ENCODE measurements around the gene XCR1. TPM values are rescaled to one million over a fixed set of nuclear protein-coding genes. Genes with fewer than 3 reads are reported as not detected.

Gene XCR1
- total RNA-seq (4.2 TPM), polyA plus RNA-seq (5.7 TPM)
- long read RNA-seq, donor 1, result 0 reads
- long read RNA-seq, donor 2, full-length matches to known transcripts, result 4 of 4 reads
- long read RNA-seq, donor 2, partial matches to known transcripts, result 0 of 4 reads
- long read RNA-seq, donor 2, other reads (novel, unspliced or antisense), result 0 of 4 reads
- long read RNA-seq, donor 3, full-length matches to known transcripts, result 3 of 3 reads
- long read RNA-seq, donor 3, partial matches to known transcripts, result 0 of 3 reads
- long read RNA-seq, donor 3, other reads (novel, unspliced or antisense), result 0 of 3 reads
- long read RNA-seq, donor 4, full-length matches to known transcripts, result 1 of 1 reads
- long read RNA-seq, donor 4, partial matches to known transcripts, result 0 of 1 reads
- long read RNA-seq, donor 4, other reads (novel, unspliced or antisense), result 0 of 1 reads
- long read RNA-seq, donor 5, full-length matches to known transcripts, result 6 of 6 reads
- long read RNA-seq, donor 5, partial matches to known transcripts, result 0 of 6 reads
- long read RNA-seq, donor 5, other reads (novel, unspliced or antisense), result 0 of 6 reads
- long read RNA-seq, donor 6, result 0 reads
- long read RNA-seq, donor 7, full-length matches to known transcripts, result 3 of 3 reads
- long read RNA-seq, donor 7, partial matches to known transcripts, result 0 of 3 reads
- long read RNA-seq, donor 7, other reads (novel, unspliced or antisense), result 0 of 3 reads
- long read RNA-seq, donor 8, full-length matches to known transcripts, result 2 of 2 reads
- long read RNA-seq, donor 8, partial matches to known transcripts, result 0 of 2 reads
- long read RNA-seq, donor 8, other reads (novel, unspliced or antisense), result 0 of 2 reads
- long read RNA-seq, donor 9, result 0 reads
- long read RNA-seq, donor 10, result 0 reads

DNA sequence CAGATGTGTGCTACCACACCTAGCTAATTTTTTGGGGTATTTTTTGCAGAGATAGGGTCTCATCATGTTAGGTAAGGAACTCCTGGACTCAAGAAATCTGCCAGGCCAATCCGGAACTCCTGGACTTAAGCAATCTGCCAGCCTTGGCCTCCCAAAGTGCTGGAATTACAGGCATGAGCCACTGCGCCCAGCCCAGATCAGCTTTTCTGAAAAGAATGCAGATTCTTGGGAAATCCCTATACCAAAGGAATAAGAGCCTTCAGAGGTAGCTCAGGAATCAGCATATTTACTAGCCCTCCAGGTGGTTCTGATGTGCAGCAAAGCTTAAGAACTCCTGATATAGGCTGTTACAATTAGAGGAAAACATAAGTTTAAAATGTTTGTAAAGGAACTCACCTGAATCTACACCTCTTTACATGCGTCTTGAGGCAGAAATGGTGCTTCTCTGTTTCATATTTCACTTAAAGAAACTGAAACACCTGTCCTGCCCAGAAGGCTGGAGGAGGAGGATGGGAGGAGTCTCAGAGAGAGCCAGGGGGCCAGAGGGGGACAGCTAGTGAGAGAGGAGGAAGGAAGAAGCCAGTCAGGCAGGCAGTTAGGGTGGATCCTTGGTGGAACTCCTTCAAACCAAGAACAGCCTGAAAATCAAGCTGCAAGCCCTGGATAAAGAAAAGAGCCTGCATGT, at the start of gene XCR1:
XCR1 (minus strand) TSS at position 463 of the 685 bp plus-strand sequence. CDS start 5,536 bp downstream, outside the sequence.
- Histone ChIP-seq H3K4me3 (ENCODE audit: low read length in 2 of 2) (no peak within 1 kb of the TSS), H3K9me3 (ENCODE audit: control insufficient read depth in 2 of 2, insufficient read depth in 1 of 2, low read length in 1 of 2) (peaks cover 4 to 36% of the 10 kb centered on the region in 2 donors), H3K4me1 (ENCODE audit: control insufficient read depth in 2 of 2, insufficient read depth in 2 of 2, low read length in 2 of 2) (no peaks in the 10 kb centered on the region), H3K27ac (ENCODE audit: low read depth in 1 of 2, low read length in 1 of 2) (no peak within 1 kb of the TSS), H3K27me3 (ENCODE audit: control insufficient read depth in 2 of 2, insufficient read depth in 1 of 2, low read length in 1 of 2) (no peaks in the 10 kb centered on the region), H3K36me3 (ENCODE audit: control insufficient read depth in 2 of 2, insufficient read depth in 2 of 2, low read length in 1 of 2) (no peaks in the 10 kb centered on the region)
- WGBS, result 97% methylated on average over 3 of the region's 3 CpGs
- no peak for DNase-seq (ENCODE audit: low read depth in 6 of 9, low spot score in 9 of 9)

- Histone ChIP-seq H3K4me1 (ENCODE audit: control insufficient read depth in 2 of 2, insufficient read depth in 2 of 2, low read length in 2 of 2) (peaks cover 3 to 15% of the 10 kb centered on the region in 2 donors), H3K36me3 (ENCODE audit: control insufficient read depth in 2 of 2, insufficient read depth in 2 of 2, low read length in 1 of 2) (no peaks in the 10 kb centered on the region), H3K27ac (ENCODE audit: low read depth in 1 of 2, low read length in 1 of 2) (no peak overlapping the region), H3K27me3 (ENCODE audit: control insufficient read depth in 2 of 2, insufficient read depth in 1 of 2, low read length in 1 of 2) (no peaks in the 10 kb centered on the region), H3K9me3 (ENCODE audit: control insufficient read depth in 2 of 2, insufficient read depth in 1 of 2, low read length in 1 of 2) (peaks cover 0 to 3% of the 10 kb centered on the region in 2 donors), H3K4me3 (ENCODE audit: low read length in 2 of 2) (no peak overlapping the region)
- DNase-seq (ENCODE audit: low read depth in 6 of 9, low spot score in 9 of 9), result no peak
Observed at GRCh38 chr3:46076606-46077005, 49.3 kb upstream of the XCR1 start.

DNA sequence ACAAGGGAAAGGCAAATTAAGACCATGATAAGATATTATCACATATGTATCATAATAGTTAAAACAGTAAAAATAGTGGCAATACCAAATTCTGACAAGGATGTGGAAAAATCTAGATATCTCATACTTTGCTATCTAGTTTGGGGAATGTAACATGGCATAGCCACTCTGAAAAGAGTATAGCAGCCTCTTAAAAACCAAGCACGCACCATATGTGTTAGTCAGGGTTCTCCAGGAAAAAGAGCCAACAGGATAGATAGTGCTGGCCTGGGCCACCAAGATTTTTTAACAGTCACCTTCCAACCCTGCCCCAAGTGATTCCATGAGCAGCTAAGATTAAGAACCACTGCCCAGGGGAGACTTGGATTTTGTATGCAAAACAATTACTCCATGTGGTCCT, 48.5 kb upstream of the XCR1 start:
- Histone ChIP-seq H3K4me1 (ENCODE audit: control insufficient read depth in 2 of 2, insufficient read depth in 2 of 2, low read length in 2 of 2) (peaks cover 3 to 15% of the 10 kb centered on the region in 2 donors), H3K9me3 (ENCODE audit: control insufficient read depth in 2 of 2, insufficient read depth in 1 of 2, low read length in 1 of 2) (peaks cover 0 to 3% of the 10 kb centered on the region in 2 donors), H3K36me3 (ENCODE audit: control insufficient read depth in 2 of 2, insufficient read depth in 2 of 2, low read length in 1 of 2) (no peaks in the 10 kb centered on the region), H3K4me3 (ENCODE audit: low read length in 2 of 2) (no peak overlapping the region), H3K27ac (ENCODE audit: low read depth in 1 of 2, low read length in 1 of 2) (no peak overlapping the region), H3K27me3 (ENCODE audit: control insufficient read depth in 2 of 2, insufficient read depth in 1 of 2, low read length in 1 of 2) (no peaks in the 10 kb centered on the region)
- WGBS, result 100% methylated on average over 1 of the region's 1 CpG
- no peak for DNase-seq (ENCODE audit: low read depth in 6 of 9, low spot score in 9 of 9)

DNA sequence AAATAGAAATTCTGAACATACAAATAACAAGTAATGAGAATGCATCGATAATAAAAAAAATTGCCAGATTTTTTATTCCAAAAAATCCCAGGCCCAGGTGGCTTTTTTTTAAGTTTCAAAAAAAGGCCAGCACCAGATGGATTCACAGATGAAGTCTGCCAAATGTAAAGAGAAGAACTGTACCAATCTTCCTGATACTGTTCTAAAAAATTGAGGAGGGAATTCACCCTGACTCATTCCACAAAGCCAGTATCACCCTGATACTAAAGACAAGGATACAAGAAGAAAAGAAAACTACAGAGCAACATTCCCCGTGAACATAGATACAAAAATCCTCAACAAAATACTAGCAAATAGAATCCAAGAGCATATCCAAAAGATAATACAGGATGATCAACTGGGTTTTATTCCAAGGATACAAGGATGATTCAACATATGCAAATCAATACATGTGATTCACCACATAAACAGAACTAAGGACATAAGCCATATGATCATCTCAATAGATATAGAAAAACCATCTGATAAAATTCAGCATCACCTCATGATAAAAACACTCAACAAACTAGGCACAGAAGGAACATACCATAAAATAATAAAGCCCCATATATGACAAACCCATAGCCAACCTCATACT, 44.1 kb upstream of the XCR1 start:
- Histone ChIP-seq H3K27me3 (ENCODE audit: control insufficient read depth in 2 of 2, insufficient read depth in 1 of 2, low read length in 1 of 2) (peaks cover 0 to 11% of the 10 kb centered on the region in 2 donors), H3K4me3 (ENCODE audit: low read length in 2 of 2) (no peak overlapping the region), H3K4me1 (ENCODE audit: control insufficient read depth in 2 of 2, insufficient read depth in 2 of 2, low read length in 2 of 2) (peaks cover 0 to 6% of the 10 kb centered on the region in 2 donors), H3K9me3 (ENCODE audit: control insufficient read depth in 2 of 2, insufficient read depth in 1 of 2, low read length in 1 of 2) (no peaks in the 10 kb centered on the region), H3K36me3 (ENCODE audit: control insufficient read depth in 2 of 2, insufficient read depth in 2 of 2, low read length in 1 of 2) (no peaks in the 10 kb centered on the region), H3K27ac (ENCODE audit: low read depth in 1 of 2, low read length in 1 of 2) (no peak overlapping the region)
- no peak for DNase-seq (ENCODE audit: low read depth in 6 of 9, low spot score in 9 of 9)
- 99% methylated on average over 2 of the region's 2 CpGs for WGBS

GRCh38 chr3:46070595-46071093, 43.4 kb upstream of the XCR1 start:
- Histone ChIP-seq H3K4me1 (ENCODE audit: control insufficient read depth in 2 of 2, insufficient read depth in 2 of 2, low read length in 2 of 2) (peaks cover 3 to 12% of the 10 kb centered on the region in 2 donors), H3K27me3 (ENCODE audit: control insufficient read depth in 2 of 2, insufficient read depth in 1 of 2, low read length in 1 of 2) (peaks cover 2 to 11% of the 10 kb centered on the region in 2 donors), H3K27ac (ENCODE audit: low read depth in 1 of 2, low read length in 1 of 2) (no peak overlapping the region), H3K4me3 (ENCODE audit: low read length in 2 of 2) (no peak overlapping the region), H3K9me3 (ENCODE audit: control insufficient read depth in 2 of 2, insufficient read depth in 1 of 2, low read length in 1 of 2) (no peaks in the 10 kb centered on the region), H3K36me3 (ENCODE audit: control insufficient read depth in 2 of 2, insufficient read depth in 2 of 2, low read length in 1 of 2) (no peaks in the 10 kb centered on the region)
- 12% methylated on average over 1 of the region's 1 CpG for WGBS
- peak in 1 of 9 donors; percentile 67 for DNase-seq (ENCODE audit: low read depth in 6 of 9, low spot score in 9 of 9)

GRCh38 chr3:46068501-46068900, 41.2 kb upstream of the XCR1 start:
- H3K4me3 ChIP-seq (ENCODE audit: low read length in 2 of 2), result no peak overlapping the region
- H3K27me3 ChIP-seq (ENCODE audit: control insufficient read depth in 2 of 2, insufficient read depth in 1 of 2, low read length in 1 of 2), result peaks cover 4 to 20% of the 10 kb centered on the region in 2 donors
- peaks cover 5 to 25% of the 10 kb centered on the region in 2 donors for H3K4me1 ChIP-seq (ENCODE audit: control insufficient read depth in 2 of 2, insufficient read depth in 2 of 2, low read length in 2 of 2)
- H3K9me3 ChIP-seq (ENCODE audit: control insufficient read depth in 2 of 2, insufficient read depth in 1 of 2, low read length in 1 of 2), result no peaks in the 10 kb centered on the region
- WGBS, result 74% methylated on average over 4 of the region's 4 CpGs
- peak in 1 of 9 donors; percentile 46 for DNase-seq (ENCODE audit: low read depth in 6 of 9, low spot score in 9 of 9)
- H3K27ac ChIP-seq (ENCODE audit: low read depth in 1 of 2, low read length in 1 of 2), result no peak overlapping the region
- no peaks in the 10 kb centered on the region for H3K36me3 ChIP-seq (ENCODE audit: control insufficient read depth in 2 of 2, insufficient read depth in 2 of 2, low read length in 1 of 2)

GRCh38 chr3:46067401-46067800, 40.1 kb upstream of the XCR1 start:
- Histone ChIP-seq H3K36me3 (ENCODE audit: control insufficient read depth in 2 of 2, insufficient read depth in 2 of 2, low read length in 1 of 2) (no peaks in the 10 kb centered on the region), H3K27me3 (ENCODE audit: control insufficient read depth in 2 of 2, insufficient read depth in 1 of 2, low read length in 1 of 2) (peaks cover 4 to 26% of the 10 kb centered on the region in 2 donors), H3K9me3 (ENCODE audit: control insufficient read depth in 2 of 2, insufficient read depth in 1 of 2, low read length in 1 of 2) (no peaks in the 10 kb centered on the region), H3K4me1 (ENCODE audit: control insufficient read depth in 2 of 2, insufficient read depth in 2 of 2, low read length in 2 of 2) (peaks cover 5 to 29% of the 10 kb centered on the region in 2 donors), H3K27ac (ENCODE audit: low read depth in 1 of 2, low read length in 1 of 2) (no peak overlapping the region), H3K4me3 (ENCODE audit: low read length in 2 of 2) (no peak overlapping the region)
- DNase-seq (ENCODE audit: low read depth in 6 of 9, low spot score in 9 of 9), result no peak

- no peaks in the 10 kb centered on the region for H3K36me3 ChIP-seq (ENCODE audit: control insufficient read depth in 2 of 2, insufficient read depth in 2 of 2, low read length in 1 of 2)
- H3K4me3 ChIP-seq (ENCODE audit: low read length in 2 of 2), result no peak overlapping the region
- 92% methylated on average over 8 of the region's 8 CpGs for WGBS
- DNase-seq (ENCODE audit: low read depth in 6 of 9, low spot score in 9 of 9), result no peak
- H3K9me3 ChIP-seq (ENCODE audit: control insufficient read depth in 2 of 2, insufficient read depth in 1 of 2, low read length in 1 of 2), result no peaks in the 10 kb centered on the region
- peaks cover 5 to 29% of the 10 kb centered on the region in 2 donors for H3K4me1 ChIP-seq (ENCODE audit: control insufficient read depth in 2 of 2, insufficient read depth in 2 of 2, low read length in 2 of 2)
- peaks cover 4 to 29% of the 10 kb centered on the region in 2 donors for H3K27me3 ChIP-seq (ENCODE audit: control insufficient read depth in 2 of 2, insufficient read depth in 1 of 2, low read length in 1 of 2)
- peak overlapping the region in 1 of 2 donors; percentile 52 for H3K27ac ChIP-seq (ENCODE audit: low read depth in 1 of 2, low read length in 1 of 2)
Observed at GRCh38 chr3:46065750-46066256, 38.5 kb upstream of the XCR1 start.
